Measurements from ENCODE around the gene TCF7L1. TPM values are rescaled to one million over a fixed set of nuclear protein-coding genes. Genes with fewer than 3 reads are reported as not detected.
"Not testable (repeated sequence)": the region's sequence is repeated elsewhere in the genome, so short reads cannot be mapped to it uniquely, and the experiment has no call there.

TCF7L1 gene
- total RNA-seq, 1 donor from 2014 or later: 7.1 TPM

DNA sequence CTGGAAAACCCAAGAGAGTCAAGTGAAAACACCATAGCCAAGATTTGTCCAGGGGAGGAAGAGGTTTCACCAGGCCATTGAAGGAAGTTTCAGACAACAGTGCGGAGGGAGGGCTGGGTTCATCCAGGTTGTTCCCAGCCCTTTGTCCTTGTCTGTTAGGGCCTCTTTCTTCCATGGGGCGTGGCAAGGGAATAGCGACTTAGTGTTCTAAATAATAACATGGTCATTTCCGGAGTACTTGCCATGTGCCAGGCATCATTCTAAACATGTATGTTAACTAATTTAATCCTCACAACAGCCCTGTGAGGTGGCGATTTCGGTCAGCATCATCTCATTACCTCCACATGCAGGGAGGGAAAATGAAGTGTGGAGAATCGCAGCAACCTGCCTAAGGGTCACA lies 77.3 kb downstream of the TCF7L1 start:
- intact Hi-C loops (cut with micrococcal nuclease): no loop called here
- no peak for ATAC-seq

DNA sequence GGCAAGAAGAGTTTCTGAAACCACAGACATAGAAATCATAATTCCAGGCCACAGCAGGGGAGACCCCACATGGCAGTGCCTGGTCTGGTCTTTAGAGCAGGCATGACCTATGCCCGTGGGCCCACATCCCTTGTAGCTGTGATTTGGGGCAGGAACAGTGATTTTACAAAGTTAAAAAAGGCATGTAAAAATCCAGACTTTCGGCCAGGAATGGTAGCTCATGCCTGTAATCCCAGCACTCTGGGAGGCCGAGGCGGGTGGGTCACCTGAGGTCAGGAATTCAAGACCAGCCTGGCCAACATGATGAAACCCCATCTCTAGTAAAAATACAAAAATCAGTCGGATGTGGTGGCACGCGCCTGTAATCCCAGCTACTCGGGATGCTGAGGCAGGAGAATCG lies 78.4 kb downstream of the TCF7L1 start:
- ATAC-seq; intact Hi-C loops (cut with micrococcal nuclease); DNase-seq: not testable (repeated sequence)

More for the DNA sequence above, 77.3 kb downstream of the TCF7L1 start:
- no peak for DNase-seq

DNA sequence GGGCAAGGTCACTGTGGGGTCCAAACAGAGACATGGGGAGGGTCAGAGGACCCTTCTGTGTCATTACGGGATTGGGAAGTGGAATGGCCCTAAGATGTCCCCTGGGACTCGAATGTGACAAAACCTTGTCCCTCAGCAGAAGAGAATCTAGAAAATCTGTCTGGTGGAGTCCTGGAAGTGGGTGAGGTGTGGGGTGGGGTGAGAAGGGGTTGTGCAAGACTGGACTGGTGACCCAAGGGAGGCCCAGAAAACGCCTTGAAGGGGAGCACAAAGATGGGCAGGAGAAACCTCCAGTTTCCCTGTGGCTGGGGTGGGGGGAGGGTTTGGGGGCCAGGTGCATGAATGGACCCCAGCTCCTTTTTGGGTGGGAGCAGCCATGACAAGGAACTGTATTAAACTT lies 79.6 kb downstream of the TCF7L1 start:
- intact Hi-C loops (cut with micrococcal nuclease): no loop called here
- ATAC-seq (peak; percentile 22), DNase-seq (no peak)

DNA sequence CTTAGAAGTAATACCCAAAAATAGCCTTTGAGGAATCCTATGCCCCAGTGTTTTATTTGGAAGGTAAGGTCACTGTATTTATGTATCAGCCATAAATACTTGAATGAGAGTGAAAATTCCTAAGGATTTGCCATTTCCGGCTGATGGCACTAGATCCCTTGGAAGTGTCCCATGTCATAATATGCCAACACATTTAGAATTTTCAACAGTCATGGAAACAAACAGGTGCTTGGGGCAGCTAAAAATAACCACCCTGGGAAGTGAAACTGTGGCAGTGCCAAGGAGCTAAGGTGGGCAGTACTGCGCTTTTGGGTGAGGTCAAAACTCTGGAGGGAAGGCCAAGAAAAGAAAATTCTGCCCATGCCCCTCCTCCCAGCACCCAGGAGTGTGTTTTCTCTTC lies 80.2 kb downstream of the TCF7L1 start:
- intact Hi-C loops (cut with micrococcal nuclease): no loop called here
- DNase-seq (no peak), ATAC-seq (peak; percentile 47)

DNA sequence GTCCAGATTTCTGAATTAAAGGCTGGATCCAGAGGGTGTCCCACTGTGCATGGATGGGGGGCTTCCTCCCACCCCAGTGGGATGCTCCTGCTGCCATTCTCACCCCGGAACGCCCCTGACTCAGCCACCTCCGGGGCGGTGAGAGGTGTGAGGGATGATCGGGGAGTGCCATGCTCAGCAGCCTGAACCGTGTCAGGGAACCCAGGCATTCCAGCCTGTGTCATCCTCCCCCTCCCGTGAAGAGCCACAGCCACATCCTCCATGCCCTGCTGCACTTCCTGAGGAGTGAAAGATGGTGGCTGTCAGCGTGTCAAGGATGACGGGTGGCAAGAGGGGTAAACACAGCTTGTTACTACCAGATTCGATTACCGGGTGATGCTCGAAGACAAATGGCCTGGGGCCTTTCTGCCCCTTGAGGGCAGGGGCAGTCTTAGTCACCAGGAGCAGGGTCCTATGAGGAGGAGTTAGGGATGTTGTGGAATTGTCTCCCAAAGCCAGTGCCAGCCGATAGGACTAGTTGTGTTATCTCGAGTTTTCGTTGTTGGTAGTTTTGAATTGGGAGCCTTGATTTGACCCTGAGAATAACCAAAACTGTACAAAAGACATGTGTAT lies 80.8 kb downstream of the TCF7L1 start:
- no peak for DNase-seq
- no peak for ATAC-seq
- intact Hi-C loops (cut with micrococcal nuclease): no loop called here

DNA sequence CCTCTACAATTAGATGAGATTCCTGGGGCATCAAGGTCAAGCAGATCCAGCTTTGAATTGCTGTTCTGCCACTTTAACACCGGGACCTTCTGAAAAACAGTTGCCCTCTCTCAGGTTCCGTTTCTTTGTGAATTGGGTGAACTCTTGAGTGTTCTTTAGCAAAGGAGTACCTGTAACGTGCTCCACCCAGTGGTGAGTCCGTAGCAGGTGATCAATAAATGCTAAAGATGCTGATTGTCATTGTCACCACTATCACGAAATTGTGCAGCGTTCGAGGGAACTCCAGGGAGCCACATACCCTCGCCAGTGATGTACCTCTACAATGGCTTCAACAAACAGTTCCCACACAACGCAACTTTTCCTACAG lies 81.9 kb downstream of the TCF7L1 start:
- no peak for DNase-seq
- ATAC-seq: no peak
- intact Hi-C loops (cut with micrococcal nuclease): no loop called here

DNA sequence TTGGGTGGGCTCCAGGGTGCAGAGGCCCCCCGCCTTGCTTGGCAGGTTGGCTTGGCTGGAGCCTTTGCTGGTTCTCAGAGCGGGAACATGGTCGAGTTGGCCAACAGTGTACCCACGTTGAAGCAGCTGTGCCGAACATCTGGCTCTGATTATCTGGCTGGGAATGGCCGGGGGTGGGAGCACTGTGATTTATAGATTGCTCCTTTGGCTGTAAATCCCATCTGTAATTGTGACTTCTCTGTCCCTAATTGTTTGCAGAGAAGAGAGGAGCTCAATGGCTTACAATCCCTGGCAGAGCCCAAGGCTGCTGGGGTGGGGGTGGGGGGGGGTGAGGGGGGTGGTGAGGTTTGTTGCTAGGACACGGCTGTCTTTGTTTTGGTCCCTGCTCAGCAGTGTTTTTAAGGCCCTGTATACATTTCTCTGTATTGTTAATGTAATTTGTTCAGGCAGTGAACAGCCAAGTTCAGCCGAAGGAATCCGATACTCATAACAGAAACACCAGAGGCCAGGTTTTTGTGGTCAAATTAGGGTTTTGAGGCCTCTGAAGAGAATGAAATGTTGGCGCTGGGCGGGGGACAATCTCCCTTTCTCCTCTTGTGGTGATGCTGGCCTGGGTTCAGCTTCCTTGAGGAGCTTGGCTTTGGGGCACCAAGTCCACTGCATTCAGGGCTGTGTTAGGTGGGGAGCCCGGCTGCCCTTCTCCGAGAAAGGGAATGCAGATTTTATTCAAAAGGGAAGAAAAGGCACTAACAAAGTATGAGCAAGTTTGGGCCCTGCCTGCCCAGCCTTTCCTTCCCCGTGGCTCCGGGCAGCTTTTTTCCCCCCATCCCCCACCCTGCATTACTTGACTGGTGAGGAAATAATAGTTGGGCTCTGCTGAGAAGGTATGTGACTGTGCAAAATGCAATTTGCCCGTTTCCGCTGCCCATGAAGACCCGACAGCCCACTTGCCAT lies 82.5 kb downstream of the TCF7L1 start:
- ATAC-seq (peak; percentile 44), DNase-seq (no peak)
- intact Hi-C loops (cut with micrococcal nuclease): no loop called here

DNA sequence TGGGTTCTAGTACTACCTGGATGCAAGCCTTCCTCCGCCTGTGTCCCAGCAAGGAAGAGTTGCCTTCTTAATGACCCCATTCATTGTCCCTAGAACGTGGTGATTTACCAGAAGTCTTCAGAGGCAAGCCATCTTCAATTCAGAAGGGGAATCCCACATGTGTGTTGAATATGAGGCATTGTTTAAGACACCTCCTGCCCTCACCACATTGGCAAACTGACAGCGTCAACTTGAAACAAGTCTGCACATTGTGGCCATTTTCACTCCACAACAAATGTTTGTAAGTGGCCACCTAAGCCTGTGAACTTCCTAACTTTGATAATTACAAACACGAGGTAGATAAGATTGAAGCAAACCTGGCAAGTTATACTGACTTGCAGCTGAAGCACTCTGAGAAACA lies 83.7 kb downstream of the TCF7L1 start:
- intact Hi-C loops (cut with micrococcal nuclease): no loop called here
- DNase-seq (no peak), ATAC-seq (no peak)

DNA sequence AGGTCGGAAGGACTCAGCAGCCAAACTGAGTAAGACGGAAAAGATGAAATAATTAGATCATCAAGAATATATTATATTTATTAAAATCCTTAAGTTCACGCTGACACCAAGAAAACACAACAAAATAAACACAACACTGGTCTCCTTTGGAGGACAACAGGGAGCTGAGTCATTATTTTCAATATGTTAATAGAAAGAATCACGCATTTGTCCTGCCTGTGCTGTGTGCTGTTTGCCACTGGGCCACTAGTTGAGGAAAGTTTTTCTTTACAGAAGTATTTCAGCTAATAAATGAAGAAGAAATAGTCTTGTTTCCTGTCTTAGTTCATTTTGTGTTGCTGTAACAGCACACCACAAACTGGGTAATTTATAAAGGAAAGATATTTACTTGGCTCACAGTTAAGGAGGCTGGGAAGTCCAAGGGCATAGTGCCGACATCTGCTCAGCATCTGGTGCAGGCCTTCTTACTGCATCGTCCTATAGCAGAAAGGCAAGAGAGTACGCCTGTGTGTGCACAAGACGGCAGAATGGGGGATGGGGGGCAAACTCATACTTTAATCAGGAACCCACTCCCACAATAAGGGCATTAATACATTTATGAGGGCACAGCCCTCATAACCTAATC lies 88.0 kb downstream of the TCF7L1 start:
- peak; percentile 80 for ATAC-seq
- intact Hi-C loops (cut with micrococcal nuclease): no loop called here
- peak; percentile 57 for DNase-seq

DNA sequence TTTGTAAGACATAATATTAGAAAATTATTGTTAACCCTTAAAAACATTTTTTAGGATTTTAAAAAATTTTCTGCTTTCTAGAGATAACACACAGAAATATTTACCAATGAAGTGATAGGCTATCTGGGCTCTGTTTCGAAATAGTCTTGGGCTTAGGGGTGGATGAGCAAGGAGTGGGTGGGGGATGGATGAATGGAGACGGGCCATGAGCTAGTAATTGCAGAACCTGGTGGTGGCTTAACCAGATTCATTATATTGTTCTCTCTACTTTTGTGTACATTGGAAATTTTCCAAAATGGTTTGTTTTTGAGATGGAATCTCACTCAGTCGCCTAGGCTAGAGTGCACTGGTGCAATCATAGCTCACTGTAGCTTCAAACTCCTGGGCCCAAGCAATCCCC lies 89.6 kb downstream of the TCF7L1 start:
- DNase-seq: no peak
- ATAC-seq: peak; percentile 67
- intact Hi-C loops (cut with micrococcal nuclease): no loop called here

DNA sequence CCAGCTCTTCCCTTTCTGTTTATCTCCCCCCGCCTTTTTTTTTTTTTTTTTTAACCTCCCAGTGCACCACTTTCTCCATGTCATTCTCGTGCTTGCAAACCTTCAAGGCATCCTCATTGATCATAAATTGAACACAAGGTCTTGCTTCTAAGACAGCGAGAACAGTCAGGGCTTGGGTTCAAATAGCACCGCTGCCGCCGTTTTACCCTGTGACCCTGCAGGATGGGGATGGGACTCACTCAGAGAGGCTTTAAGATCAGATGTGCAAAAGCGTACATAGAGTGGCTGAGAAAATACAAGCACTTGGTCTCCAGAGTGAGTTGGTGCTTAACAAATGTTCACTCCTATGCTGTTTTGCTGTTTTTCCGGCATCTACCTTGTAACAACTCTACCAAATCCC lies 93.6 kb downstream of the TCF7L1 start:
- no peak for ATAC-seq
- no peak for DNase-seq
- intact Hi-C loops (cut with micrococcal nuclease): no loop called here

DNA sequence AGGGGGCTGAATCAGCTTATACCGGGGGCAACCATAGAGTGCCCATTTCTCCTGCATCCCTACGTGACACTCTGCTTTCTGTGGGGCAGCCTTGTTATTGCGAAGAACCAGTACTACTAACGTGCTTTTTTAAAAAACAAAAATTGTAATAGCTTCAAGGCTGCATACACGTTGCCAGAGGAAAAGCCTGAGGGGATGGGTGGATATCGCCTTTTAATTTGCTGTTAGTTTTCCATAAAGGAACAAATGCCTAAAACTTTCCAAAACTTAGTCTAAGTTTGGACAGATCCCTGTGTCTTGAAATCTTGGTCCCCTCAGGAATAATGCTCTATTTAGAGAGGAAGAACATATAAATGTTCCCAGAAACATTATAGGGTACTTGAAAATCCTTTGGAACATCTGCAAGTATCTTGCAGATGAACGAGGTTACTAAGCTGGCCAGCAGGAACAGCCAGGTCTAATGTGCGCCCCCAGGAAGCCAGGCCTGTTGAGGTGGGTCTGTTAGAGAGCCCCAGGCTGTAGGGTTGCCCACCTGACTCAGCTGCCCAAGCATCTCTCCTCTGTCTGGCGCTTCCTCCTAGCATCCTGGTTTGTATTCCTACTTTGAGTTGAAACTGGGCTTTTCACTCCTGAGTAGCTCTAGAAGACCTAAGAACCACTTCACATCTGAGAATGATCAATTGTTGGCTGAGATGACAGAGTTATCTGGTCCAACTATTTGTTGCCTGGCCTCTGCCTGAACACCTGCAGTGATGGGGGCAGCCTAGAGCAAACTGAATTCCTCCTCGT lies 97.7 kb downstream of the TCF7L1 start:
- ATAC-seq (peak; percentile 60), DNase-seq (no peak)
- intact Hi-C loops (cut with micrococcal nuclease): no loop called here

DNA sequence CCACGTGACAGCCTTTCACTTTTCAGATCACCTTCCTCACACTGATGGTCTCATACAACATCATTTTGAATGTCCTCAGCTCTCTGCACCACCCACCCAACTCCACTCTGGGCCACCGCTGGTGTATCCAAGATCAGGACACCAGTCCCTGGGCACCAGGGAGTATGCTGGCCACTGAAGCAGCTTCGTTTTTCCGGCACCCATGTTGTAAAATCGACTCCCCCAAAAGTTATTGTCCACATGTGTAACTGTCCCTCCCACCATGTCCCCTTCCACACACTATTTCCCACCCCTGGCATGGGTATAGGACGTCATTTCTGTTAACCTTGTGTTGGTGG lies 98.2 kb downstream of the TCF7L1 start:
- no peak for ATAC-seq
- intact Hi-C loops (cut with micrococcal nuclease): no loop called here

DNA sequence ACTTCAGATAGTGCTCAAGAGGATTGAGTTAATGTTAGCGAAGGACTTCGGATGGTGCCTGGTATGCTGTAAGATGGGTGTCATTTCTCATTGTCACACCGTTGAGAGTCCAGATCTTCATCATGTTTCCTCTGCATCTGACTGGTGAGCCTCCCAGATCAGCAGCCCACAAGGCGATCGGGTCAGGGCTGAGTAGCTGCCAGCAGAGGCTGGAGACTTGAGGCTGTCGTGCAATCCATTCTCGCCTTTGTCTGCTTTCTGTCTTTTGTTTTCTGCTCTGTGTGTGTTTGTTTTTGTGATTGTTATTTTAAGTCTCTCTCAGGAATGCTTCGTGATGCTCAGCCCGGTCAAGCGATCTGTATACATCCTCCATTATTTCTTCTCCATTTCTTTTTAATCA lies 98.8 kb downstream of the TCF7L1 start:
- ATAC-seq (no peak), DNase-seq (no peak)
- intact Hi-C loops (cut with micrococcal nuclease): no loop called here

More for the DNA sequence above, 98.2 kb downstream of the TCF7L1 start:
- DNase-seq: no peak

DNA sequence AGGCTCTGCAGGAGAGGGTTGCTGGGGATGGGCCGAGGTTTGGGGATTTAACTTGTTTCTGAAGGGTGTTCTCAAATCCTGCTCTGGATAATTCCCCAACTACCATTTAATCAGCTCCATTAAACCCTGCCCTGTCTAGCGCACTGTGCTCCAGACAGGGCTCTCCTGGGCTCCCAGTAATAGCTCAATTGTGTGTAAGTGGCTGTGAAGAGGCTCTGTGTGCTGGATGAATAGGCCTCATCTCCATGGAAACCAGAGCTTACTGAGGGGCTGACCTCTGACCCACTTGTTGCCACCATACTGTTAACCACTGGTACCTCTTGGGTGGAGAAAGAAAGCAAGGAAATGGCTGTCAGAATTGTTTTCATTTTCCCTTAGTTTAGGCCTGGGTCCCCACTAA lies 101.7 kb downstream of the TCF7L1 start:
- DNase-seq (no peak), ATAC-seq (no peak)
- intact Hi-C loops (cut with micrococcal nuclease): no loop called here

DNA sequence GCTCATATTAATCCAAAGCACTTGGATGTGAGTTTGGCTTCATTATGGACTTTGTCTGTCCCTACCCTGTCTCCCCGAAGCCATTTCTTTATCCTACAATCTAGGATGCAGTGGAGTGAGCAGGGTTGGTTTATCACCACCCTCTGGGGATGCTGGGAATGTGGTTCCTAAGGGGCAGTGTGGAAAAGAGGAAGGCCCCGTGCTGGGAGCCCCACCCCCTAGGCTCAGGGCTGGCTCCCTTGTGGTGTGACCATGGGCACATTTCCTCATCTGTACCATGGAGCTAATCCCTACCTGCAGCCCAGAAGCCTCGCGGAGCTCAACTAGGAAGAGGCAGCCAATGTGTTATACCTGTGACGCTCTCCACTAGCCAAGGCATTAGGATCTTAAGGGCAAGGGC lies 102.1 kb downstream of the TCF7L1 start:
- intact Hi-C loops (cut with micrococcal nuclease): no loop called here
- DNase-seq (no peak), ATAC-seq (no peak)

DNA sequence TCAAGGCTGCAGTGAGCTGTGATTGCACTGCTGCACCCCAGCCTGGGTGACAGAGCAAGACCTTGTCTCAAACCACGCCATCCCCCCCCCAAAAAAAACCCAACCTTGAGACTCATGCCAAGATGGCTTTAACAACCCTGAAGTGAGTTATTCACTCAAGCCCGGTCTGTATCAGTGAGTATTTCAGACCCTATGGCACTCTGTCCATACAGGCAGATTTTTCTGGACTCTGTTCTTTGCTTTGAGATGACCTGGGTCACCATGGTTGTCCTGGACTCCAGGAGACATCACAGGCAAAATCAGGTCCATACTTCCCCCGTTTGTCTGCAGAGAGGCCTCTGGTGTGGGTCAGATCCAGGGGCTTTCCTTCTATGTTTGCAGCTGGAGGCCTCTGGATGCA lies 102.9 kb downstream of the TCF7L1 start:
- ATAC-seq (no peak), DNase-seq (no peak)
- intact Hi-C loops (cut with micrococcal nuclease): no loop called here

DNA sequence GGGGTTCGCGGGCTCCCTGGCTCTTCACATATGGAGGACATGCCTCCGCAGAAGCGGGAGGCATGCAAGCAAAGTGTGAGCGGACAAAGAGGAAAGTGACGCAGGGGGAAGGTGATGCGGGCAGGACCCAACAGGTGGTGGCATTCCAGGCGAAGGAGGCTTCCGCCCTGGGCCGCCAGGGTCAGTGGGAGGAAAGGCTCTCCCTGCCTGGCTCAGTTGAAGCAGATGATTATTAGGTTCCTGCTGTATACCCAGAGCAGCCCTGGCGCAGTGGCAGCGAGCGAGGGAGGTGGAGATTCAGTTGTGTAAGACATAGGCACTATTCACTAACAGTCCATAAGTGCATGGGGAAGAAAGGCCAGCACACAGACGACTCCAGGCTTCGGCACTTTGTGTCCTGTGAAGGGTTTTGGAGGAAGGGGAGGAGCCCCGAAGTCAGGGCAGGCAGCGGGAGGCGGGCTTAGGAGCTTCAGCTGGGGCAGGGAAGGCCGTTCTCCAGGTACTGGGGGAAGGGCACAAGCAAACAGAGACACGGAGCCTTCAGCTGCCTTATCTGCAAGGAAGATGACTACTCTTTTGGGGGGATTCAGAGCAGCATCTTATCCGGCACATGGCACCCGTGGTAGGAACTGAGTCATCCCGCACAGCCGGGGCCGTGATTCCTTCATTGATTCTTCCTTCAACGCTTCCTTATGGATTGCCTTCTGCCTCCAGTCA lies 104.8 kb downstream of the TCF7L1 start:
- DNase-seq (no peak), ATAC-seq (no peak)
- intact Hi-C loops (cut with micrococcal nuclease): no loop called here

DNA sequence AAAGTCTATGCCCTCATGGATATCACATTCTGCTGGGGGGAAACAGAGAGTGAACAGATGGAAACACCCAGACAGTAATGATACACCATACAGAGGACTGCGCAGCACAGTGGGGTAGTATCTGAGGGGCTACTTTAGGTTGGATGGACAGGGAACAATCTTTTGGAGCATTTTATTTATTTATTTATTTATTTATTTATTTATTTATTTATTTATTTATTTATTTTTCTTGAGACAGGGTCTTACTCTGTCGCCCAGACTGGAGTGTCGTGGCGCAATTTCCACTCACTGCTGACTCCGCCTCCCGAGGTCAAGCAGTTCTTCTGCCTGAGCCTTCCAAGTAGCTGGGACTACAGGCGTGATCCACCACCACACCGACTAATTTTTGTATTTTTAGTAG lies 105.4 kb downstream of the TCF7L1 start:
- no peak for DNase-seq
- no peak for ATAC-seq
- intact Hi-C loops (cut with micrococcal nuclease): no loop called here
